GM19035 (cell line): ENCODE data around the gene FLNB.
A peak's percentile ranks its signal among the peaks of the same experiment; 100 is the strongest.
"Not testable (repeated sequence)": the region's sequence is repeated elsewhere in the genome, so short reads cannot be mapped to it uniquely, and the experiment has no call there.

Source experiments
- ATAC-seq: cut with Tn5 transposase; IDR thresholded peaks from one replicate; pipeline ENCODE4 v1.9.1; 2021; ENCODE audit not compliant: unreplicated experiment

The FLNB gene

DNA sequence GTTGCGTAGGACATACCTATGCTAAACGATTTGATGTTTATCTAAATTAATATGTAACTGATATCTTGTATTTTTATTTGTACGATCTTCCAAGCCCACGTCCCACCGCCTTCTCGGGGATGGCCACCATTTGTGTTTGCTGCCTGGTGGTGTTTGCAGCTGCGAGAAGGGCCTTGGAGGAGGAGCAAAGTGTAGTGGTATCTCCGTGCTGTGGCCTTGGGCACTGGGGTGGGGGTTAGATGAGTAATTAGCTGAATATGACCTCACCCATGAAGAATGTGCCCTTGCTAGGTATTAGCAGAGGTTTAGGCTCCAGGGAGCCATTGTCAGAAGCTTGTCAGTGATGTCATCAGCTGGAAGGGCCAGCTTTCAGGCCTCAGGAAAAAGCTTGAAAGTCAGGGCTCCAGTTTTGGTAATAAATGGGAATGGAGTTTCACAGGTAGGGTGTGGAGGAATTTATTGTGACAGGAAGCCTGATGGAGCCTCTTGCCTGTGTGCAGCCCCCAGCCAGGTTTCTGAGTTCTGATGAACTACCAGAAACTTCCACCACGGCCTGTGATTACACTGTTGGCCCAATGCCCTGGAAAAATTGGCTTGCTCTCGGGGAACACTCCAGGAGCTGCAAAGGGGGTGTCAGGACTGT lies 41.0 kb downstream of the FLNB start:
- ATAC-seq: no peak

DNA sequence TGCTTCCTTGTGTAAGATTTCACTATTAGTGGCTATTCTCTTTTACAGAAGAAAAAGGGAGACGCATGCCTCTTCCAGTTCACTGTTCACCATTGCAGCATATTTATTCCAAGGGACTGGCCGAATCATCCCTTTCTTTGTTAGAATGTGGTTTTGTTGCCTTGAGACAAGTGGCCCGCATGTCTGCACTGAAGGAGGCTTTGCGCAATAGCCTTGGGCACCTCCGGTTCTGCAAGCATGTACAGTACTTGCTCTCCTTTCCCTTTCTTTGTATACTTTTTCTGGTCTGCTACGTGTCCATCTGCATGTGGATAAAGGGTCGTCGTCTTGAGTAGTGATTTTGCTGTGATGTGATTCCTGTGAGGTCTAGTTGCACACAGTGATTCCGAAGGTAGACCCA lies 43.0 kb downstream of the FLNB start:
- ATAC-seq: no peak

GRCh38 chr3:58051658-58052261 lies 43.5 kb downstream of the FLNB start:
- ATAC-seq: not testable (repeated sequence)

GRCh38 chr3:58052373-58053273 lies 44.4 kb downstream of the FLNB start:
- ATAC-seq: peak; percentile 68

DNA sequence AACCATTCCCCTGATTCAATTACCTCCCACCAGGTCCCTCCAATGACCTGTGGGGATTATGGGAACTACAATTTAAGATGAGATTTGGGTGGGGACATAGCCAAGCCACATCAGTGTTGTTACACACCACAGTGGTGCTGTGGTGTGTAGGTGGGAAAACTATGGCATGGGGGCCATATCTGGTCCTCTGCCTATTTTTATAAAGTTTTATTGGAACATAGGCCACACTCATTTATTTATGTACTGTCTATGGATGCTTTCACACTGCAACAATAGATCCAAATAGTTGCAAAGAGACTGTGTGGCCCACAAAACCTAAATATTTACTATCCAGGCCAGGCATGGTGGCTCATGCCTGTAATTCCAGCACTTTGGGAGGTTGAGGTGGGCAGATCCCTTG lies 46.4 kb downstream of the FLNB start:
- ATAC-seq: no peak

DNA sequence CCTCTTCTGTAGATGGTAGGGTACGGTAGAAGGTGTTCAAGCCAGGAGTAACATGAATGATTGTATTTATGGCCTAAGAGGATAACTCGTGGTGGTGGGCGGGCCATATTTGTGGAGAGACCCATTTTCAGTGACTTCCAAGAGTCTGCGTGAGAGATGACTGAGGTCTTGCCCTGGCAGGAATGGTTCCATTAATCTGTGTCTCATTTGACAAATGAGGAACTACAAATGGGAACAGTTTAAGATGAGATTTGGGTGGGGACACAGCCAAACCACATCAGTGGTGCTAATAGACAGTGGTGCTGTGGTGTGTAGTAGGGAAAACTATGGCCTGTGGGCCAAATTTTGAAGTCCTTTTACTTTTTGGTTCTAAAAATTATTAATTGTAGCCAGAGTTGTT lies 47.1 kb downstream of the FLNB start:
- ATAC-seq: no peak

DNA sequence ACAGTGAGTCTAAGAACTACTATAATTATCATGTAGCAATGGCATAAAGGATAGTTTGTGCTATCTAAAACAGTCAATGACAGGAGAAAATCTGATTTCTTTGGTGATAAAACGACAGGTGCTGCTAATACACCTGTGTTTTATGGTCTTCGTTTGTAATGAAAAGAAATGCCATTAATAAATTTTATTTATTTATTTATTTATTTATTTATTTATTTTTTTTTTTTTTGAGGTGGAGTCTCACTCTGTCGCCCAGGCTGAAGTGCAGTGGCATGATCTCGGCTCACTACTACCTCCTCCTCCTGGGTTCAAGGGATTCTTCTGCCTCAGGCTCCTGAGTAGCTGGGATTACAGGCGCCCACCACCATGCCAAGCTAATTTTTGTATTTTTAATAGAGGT lies 47.7 kb downstream of the FLNB start:
- not testable (repeated sequence) for ATAC-seq

DNA sequence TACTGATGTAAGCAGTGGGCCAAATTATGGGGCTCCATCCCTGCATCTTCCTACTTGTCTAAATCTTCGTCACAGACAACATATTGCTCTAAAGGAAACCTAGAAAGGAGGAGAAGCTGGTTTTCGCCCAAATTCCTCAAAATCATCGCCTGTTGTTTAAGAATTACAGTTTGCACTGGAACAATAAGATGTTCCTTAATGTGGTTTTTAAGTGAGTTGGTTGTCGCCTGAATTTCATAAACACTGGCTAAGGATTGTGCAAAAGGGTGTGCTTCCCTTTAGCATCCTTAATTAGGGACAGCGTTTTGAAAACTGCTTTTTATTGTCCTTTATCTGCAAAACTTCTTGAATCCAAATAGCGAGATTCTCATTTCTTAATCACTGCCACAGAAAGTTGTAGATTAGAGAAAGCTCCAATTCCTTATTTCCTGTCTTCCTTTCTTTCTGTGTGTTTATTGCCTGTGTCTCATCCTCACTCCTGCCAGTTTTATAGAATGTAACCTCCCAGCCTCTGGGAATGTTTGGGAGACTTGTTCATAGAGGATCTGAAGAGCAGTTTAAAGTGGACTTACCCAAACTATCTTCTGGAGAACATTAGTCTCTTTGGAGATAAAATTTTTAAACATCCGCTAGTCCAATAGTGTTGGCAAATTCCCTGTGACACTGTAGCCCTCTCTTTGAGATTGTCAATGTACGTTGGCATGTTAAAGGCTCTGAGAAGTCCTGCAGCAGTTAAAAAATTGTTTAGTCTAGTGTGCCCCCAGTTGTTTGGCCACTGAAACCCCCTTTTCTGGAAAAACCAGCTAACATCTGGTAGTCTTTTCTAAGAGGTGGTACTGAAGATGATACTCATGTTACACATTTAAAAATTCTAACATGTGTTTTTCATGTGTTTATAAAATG lies 50.4 kb downstream of the FLNB start:
- no peak for ATAC-seq

GRCh38 chr3:58059349-58060321 lies 51.4 kb downstream of the FLNB start:
- no peak for ATAC-seq

DNA sequence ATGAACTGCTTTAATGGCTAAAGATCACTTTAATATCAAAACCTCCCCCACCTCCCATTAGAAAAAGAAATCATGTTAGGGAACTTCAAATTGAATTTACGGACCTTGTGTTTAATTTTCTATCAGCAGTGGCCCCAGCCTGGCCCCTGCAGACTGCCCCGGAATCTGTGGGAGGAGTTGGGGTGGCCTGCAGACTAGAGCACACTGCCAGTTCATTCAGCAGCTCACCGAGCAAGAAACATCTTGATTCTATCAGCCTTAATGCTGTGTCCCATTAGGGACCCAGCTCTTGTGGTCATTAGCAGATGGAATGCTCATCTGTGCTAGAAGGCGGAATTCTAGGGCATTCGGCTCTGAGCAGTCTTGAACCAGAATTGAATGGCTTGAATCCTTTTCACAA lies 54.2 kb downstream of the FLNB start:
- ATAC-seq: no peak

DNA sequence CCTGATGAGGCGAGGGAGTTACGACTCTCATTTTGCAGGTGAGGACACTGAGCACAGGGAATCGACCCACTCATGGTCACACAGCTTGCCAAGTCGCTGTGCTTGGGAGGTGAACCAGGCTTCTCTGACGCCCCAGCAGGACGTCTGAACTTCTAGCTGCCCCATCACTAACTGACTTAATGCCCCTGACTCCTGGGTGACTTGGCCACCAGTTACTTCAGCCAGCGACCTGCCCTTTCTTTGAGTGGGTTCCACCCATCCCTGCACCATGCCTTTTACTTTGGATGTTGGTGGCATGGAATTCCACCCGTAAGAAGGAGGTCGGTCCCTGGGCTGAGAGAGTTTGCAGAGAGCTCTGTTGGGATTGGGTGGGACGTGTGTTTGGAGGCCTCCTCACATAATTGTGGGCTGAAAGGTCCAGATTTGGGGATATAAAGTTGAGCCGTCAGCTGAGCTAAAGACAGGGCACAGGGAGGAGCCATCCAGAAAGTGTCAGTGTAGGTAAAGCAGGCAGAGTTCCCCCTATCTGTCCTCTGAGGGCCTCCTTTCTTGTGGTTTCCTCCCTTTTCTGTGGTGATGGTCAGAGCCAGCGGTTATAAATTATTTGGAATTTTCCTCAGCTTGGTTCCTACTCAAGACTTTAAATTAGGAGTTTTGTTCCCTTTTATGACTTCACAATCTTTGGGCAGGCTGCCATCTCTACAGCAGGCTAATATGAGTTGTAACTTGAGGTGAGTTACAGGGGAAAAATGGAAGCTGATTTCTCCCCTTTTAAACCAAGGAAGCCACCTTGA lies 55.0 kb downstream of the FLNB start:
- no peak for ATAC-seq

GRCh38 chr3:58064923-58065638 lies 56.9 kb downstream of the FLNB start:
- no peak for ATAC-seq

DNA sequence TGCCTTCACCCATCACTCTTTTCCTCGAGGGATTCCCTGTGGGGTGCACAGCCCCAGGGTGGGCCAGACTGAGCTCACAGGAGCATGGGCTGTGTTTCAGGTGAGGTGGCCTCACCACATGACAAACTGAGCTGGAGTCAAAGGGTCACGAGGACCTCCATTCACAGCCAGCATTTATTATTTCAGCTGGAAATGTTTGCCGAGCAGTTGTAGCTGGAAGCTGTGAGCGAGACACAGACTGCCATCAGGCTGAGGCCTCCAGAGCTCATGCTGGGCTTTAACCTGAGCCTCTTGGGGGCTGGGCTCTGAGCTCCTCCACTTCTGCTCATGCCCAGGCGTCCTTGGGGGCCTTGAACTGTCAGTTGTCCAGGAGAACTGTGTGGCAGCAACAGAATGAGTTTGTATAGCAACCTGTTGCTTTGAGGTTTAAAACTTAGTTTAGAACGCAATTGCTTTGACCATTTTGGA lies 57.5 kb downstream of the FLNB start:
- ATAC-seq: no peak

DNA sequence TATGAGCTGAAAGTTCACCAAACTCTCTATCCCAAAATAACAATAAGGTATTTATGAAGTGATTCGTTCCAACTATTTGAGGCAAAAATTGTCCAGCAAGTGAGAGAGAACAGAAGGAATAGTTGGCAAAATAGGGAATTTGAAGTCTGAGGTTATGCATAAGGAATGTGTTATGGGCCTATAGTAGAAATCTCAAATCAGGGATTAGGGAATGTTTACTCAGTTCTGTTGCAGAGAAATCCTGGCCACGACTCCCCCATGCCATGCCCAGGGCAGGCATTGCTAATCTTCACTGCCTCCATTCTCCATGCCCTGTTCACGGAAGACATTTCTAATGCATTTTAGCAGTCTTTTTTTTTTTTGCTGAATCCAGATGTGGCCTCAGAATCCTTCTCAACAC lies 58.6 kb downstream of the FLNB start:
- ATAC-seq: no peak

DNA sequence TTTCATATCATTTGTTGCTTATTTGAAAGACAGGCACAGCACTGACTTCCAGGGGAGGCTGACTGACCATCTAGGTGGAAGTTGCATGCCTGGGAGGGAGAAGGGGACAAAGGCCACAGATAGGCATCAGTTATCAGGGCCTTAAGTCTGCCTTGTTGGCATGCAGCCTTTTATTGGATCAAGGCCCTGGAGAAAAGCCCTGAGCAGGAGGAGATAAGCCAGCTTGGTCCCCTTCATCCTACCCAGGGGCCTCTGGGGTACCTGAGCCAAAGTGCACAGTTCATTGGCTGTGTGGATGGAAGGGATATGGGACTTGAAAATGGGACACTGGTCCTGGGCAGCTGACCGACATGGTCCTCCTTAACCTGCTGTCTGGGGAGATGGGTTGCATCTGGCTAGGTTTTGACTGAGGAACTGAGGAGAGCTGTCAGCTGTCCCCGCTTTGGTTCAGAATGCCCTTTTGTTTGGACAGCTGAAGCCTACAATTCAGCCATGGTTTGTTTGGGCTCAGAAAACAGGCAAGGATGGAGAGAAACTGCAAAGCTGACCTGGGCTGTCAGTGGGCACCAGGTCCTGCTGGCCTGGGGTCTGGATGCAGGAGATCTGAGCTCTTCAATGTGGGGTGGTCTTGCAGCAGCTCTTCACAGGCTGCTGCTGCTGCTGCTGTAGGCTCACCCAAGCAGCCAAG lies 60.0 kb downstream of the FLNB start:
- ATAC-seq: no peak

GRCh38 chr3:58071480-58071971 lies 63.3 kb downstream of the FLNB start:
- ATAC-seq: no peak

DNA sequence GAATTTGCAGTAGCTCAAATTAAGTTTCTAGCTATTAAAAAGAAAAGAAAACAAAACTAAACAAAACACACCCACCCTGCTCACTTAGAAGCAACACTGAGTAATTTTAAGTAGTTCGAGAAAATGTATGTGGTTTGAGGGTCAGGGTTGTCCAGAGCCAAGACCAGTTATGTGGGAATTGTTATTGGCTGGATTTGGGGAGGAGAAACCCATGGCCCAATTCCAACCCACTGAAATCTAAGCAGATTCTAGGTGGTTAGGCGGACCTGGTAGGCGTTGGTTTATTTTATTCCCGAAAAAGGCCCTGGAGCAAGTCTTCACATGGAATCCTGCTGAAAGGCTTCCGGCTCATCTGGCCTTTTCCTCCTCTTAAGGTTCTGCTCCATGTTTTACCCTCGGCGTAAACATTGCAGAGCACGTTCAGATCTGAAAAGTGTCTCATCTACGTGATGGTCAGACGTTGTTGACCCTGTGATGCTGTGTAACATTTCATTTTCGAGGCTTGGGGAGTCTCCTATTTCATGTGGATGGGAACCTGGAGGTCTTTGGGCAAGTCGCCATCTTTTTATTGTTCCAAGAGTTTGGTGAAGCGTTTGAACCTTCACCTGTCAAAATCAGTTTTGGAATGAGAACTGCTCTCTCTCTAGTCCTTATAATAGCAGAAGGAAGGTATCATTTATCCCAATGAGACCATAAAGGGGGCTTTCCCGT lies 64.0 kb downstream of the FLNB start:
- ATAC-seq: no peak
